ENCODE data around the gene SLC38A10. TPM values are rescaled to one million over a fixed set of nuclear protein-coding genes. Genes with fewer than 3 reads are reported as not detected.

The SLC38A10 gene
- total and polyA plus RNA-seq, 3 experiments from 2014 or later: 49.0 to 71.1 (median 51.0) TPM

DNA sequence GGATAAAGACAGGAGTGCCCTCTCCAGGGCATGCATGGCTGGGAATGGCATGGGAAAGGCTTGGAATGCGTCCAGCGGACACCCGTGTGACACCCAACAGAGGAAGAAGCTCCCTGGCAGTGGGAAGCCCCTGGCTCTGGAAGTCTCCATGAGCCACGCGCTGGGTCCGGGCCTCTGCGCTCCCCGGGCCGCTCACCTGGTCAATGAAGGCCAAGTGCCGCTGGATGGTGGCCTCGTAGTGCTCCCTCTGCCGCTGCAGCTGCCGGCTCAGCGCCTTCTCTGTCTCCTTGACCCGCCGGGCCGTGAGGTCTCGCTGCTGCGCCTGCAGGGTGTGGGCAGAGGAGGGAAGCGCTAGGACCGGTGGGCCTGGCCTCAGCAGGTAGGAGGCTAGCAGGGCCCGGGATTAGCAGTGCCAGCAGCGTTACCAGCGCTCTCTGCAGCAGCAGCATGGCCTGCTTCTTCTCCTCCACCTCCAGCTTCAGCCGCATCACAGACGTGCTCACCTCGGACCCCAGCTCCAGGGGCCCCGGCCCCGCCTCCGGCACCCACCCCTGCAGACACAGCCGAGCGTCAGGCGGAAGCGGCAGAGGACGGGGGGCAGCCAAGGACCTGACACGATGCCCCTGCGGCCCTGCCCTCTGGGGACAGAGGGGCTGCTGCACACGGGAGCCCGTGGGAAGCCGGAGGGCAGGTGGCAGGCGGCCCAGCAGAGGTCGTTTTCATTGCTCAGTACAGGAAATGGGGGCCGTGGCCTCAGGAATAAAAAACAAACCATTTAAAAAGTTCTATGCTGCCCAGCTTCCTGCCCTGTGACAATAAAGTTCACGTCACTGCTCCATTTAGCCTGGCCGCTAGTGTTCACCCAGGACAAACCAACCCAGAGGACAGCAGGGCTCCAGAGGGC lies 98.3 kb downstream of the SLC38A10 start:
- ChIA-PET CTCF (no interaction called here), POLR2A (no interaction called here)
- Mint-ChIP-seq H3K4me3 (no peak overlapping the region), H3K9me3 (no peaks in the 10 kb centered on the region), H3K36me3 (peaks cover 0 to 6% (median 4%) of the 10 kb centered on the region in 3 donors), H3K4me1 (no peaks in the 10 kb centered on the region), H3K27ac (no peak overlapping the region), H3K27me3 (no peaks in the 10 kb centered on the region)
- Histone ChIP-seq H3K4me1 (ENCODE audit: insufficient read depth, low read length) (no peaks in the 10 kb centered on the region), H3K27me3 (ENCODE audit: insufficient read depth, low read length, poor library complexity, severe bottlenecking) (no peaks in the 10 kb centered on the region), H3K9me3 (ENCODE audit: low read length) (no peaks in the 10 kb centered on the region), H3K4me3 (ENCODE audit: low read length) (no peak overlapping the region), H3K27ac (ENCODE audit: low read depth, low read length) (no peak overlapping the region), H3K36me3 (ENCODE audit: insufficient read depth, low read length) (no peaks in the 10 kb centered on the region)
- no peak for DNase-seq

DNA sequence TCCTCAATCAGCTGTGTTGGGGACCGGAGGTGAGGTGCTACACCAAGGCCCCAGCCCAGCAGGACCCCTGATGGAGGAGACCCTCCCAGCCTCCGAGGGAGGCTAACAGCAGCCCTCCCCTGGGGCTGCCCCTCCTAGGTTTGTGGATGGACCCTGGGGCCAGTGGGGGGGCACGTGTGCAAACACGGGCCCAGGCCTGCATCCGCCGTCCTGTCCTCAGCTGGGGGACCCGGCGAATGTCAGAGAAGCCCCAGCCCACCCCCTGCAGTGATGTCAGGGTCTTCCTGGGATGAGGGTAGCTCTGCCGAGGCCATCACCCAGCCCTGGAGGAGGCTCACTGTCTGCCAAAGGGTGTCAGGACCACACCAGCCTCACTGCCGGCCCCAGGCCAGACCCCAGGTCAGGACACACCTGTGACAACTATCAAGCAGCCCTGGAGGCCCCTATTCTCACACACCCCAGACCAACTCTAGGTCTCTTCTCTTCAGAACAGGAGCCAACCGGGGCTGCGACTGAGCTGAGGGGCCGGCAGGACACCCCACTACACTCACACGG lies 99.1 kb downstream of the SLC38A10 start:
- DNase-seq: no peak
- Histone ChIP-seq H3K9me3 (ENCODE audit: low read length) (no peaks in the 10 kb centered on the region), H3K27ac (ENCODE audit: low read depth, low read length) (no peak overlapping the region), H3K4me1 (ENCODE audit: insufficient read depth, low read length) (no peaks in the 10 kb centered on the region), H3K36me3 (ENCODE audit: insufficient read depth, low read length) (no peaks in the 10 kb centered on the region), H3K4me3 (ENCODE audit: low read length) (no peak overlapping the region), H3K27me3 (ENCODE audit: insufficient read depth, low read length, poor library complexity, severe bottlenecking) (no peaks in the 10 kb centered on the region)
- no peak overlapping the region for H3K4me3 Mint-ChIP-seq
- no peaks in the 10 kb centered on the region for H3K27me3 Mint-ChIP-seq
- ChIA-PET POLR2A (no interaction called here), CTCF (no interaction called here)
- no peaks in the 10 kb centered on the region for H3K9me3 Mint-ChIP-seq
- H3K36me3 Mint-ChIP-seq: peaks cover 0 to 5% (median 4%) of the 10 kb centered on the region in 3 donors
- no peaks in the 10 kb centered on the region for H3K4me1 Mint-ChIP-seq
- H3K27ac Mint-ChIP-seq: no peak overlapping the region

Other genes starting within 250 kb of the SLC38A10 start
- not detected for gene PVALEF, start 129.8 kb downstream of the SLC38A10 start, total RNA-seq
- gene PVALEF, start 129.8 kb downstream of the SLC38A10 start, polyA plus RNA-seq: not detected
- under 1 TPM; 0.29 to 0.55 TPM for gene AATK, start 129.1 kb downstream of the SLC38A10 start, total RNA-seq
- not detected for gene AATK, start 129.1 kb downstream of the SLC38A10 start, polyA plus RNA-seq
- gene CEP131, start 72.3 kb downstream of the SLC38A10 start, total RNA-seq: 10 to 100 TPM; 13.2 to 13.3 TPM
- 6.5 TPM for gene CEP131, start 72.3 kb downstream of the SLC38A10 start, polyA plus RNA-seq
- 10 to 100 TPM; 41.2 to 44.2 TPM for gene TEPSIN, start 56.3 kb downstream of the SLC38A10 start, total RNA-seq
- gene TEPSIN, start 56.3 kb downstream of the SLC38A10 start, polyA plus RNA-seq: 6.2 TPM
- 100 to 1,000 TPM; 136 to 138 TPM for gene NDUFAF8, start 56.0 kb downstream of the SLC38A10 start, total RNA-seq
- 76.4 TPM for gene NDUFAF8, start 56.0 kb downstream of the SLC38A10 start, polyA plus RNA-seq
- not detected for gene BAHCC1, start 100.2 kb upstream of the SLC38A10 start, total RNA-seq
- not detected for gene BAHCC1, start 100.2 kb upstream of the SLC38A10 start, polyA plus RNA-seq
- gene ACTG1, start 217.5 kb upstream of the SLC38A10 start, total RNA-seq: 1,000 to 10,000 TPM; 5,175 to 5,190 TPM
- gene ACTG1, start 217.5 kb upstream of the SLC38A10 start, polyA plus RNA-seq: 1,950 TPM
- gene FSCN2, start 233.1 kb upstream of the SLC38A10 start, total RNA-seq: under 1 TPM; 0.46 to 0.49 TPM
- gene FSCN2, start 233.1 kb upstream of the SLC38A10 start, polyA plus RNA-seq: not detected